Measurements from ENCODE around the gene AKR7A3.

DNA sequence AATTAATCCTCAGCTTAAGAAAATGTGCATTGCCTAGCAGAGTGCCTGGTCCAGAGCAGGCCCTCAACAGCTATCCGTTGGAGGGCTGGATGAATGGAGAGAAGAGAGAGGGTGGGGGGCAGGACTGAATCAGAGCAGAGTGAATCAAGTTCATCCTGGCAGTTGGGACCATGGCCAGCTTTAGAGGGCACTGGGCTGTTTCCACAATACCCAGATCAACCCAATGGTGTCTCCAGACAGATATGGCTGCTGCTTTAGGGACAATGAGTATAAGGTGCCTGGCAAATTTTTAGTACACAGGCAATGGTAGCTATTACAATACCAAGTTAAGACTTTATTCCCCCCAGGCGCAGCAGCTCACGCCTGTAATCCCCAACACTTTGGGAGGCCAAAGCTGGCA is 54.3 kb downstream of the AKR7A3 start:
- TF ChIP-seq EZH2phosphoT487 (IDR thresholded peaks at IDR 0.05; ENCODE audit: insufficient read depth, low read depth) = no peak
- TF ChIP-seq EZH2 (IDR thresholded peaks at IDR 0.05; ENCODE audit: insufficient read depth, poor library complexity, severe bottlenecking) = no peak
